HG02973 (cell line): ENCODE results near the gene FAM98A.
A peak's percentile ranks its signal among the peaks of the same experiment; 100 is the strongest.

Source experiments
- ATAC-seq: cut with Tn5 transposase; IDR thresholded peaks from one replicate; pipeline ENCODE4 v1.9.1; 2021; ENCODE audit warnings: moderate library complexity; ENCODE audit not compliant: unreplicated experiment

The FAM98A gene

DNA sequence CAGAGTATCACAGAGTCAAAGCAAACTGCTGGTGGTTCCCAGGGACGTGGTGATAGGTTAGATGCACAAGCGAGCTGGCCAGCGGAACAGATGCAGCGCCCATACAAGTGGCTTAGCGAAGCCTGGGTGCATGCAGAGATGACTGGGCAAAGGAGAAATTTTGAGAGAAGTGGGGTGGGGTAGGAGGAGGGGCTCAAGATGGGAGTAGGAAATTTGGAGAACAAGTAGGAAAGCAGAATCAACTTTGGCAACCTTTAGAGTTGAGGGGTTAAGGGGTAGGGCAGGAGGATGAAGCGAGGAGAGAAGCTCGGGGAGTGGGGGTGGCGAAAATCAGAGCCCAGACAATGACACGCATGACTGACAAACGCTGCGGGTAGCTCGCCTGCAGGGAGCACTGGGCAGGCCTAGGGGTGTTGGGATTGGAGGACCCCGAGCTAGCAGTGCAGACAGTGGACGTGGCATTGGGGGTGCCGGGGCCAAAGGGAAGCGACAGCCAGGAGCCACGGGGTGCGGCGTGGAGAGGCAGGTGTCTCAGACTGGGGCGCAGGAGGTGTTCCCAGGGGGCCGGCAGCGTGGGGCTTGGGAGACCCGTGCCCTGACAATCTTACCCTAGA, 431 bp downstream of the FAM98A start:
- ATAC-seq = peak; percentile 56

DNA sequence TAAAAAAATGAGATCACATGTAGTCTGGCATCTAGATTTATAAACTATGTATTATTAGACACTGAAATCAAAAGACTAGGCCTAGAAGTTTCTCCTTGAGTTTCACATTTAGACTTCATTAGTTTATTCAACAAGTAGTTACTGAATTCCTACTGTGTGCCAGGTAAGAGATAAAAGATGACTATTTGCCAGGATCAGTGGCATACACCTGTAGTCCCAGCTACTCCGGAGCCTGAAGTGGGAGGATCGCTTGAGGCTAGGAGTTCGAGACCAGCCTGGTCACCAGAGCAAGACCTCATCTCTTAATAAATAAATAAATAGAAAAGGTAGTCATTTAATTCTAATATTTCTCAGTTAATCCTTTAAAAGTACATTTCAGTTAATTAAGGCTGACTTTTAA, 2.1 kb downstream of the FAM98A start:
- ATAC-seq = no peak

DNA sequence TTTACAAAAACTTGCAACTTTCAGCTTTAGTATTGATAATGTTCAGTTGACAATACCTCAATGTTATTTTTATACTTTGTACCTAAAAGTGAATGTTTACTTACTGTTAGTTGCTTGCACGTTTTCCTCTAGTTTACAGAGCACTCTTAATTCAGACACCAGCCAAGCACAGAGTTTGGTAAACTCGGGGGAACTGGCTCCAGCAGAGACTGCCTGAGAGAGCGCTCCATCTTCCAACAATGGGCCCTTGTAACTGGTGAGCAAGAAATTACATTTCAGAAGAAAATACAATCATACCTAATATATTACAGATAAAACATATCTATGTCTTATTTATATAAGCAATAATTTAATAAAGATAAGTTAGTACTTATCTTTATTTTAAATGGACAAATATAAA, 3.7 kb downstream of the FAM98A start:
- ATAC-seq = no peak

DNA sequence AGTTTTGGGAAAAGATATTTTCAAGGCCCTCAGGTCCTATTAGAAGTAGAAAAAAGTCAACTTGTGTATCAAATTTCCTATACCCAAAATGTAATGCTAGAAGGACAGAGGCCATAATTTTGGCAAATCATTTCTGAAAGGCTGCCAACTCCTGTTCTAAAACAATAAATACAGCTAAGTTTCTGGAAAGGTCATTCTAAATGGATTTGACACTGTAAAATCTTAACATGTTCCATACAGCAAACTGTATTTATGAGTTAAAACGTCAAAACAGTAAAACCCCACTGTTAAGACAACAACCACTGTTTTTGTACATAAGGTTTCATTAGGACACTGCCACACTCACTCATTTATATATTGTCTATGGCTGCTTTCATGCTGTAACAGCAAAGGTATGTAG, 9.7 kb downstream of the FAM98A start:
- no peak for ATAC-seq

DNA sequence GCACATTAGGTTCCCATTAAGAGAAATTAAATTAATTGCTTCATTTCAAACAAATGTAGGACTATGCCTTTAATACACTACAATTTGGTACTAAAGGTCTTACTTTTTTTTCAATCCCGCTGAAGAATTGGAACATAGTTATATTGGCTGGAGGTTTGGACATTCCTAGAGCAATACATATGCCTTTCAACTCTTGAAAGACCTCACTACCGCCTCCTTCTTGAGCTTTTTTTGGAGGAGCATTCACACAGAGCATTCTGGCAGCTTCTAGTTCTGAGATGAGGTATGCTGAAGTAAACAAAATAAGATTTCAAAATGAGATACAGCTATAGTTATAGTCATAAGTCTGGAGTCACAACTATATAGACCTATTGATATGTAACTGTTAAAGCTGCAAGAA, 10.9 kb downstream of the FAM98A start:
- no peak for ATAC-seq

DNA sequence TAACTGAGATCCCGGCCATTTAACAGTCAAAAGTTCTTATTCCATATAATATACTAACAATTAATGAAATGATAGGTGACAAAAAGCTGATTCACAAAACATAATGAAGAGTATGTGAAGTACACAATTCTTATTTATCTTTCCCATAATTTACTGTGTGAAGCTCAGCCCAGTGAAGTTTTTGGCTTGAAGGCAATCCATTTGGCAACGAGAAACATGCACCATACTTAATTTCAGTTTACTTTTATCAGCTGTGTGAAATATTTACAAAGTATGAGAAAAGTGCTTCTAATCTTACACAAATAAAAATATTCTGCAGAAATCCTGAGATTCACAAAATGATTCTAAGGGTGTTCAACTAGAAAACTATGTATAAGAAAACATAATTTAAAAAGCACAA, 12.3 kb downstream of the FAM98A start:
- ATAC-seq = no peak

DNA sequence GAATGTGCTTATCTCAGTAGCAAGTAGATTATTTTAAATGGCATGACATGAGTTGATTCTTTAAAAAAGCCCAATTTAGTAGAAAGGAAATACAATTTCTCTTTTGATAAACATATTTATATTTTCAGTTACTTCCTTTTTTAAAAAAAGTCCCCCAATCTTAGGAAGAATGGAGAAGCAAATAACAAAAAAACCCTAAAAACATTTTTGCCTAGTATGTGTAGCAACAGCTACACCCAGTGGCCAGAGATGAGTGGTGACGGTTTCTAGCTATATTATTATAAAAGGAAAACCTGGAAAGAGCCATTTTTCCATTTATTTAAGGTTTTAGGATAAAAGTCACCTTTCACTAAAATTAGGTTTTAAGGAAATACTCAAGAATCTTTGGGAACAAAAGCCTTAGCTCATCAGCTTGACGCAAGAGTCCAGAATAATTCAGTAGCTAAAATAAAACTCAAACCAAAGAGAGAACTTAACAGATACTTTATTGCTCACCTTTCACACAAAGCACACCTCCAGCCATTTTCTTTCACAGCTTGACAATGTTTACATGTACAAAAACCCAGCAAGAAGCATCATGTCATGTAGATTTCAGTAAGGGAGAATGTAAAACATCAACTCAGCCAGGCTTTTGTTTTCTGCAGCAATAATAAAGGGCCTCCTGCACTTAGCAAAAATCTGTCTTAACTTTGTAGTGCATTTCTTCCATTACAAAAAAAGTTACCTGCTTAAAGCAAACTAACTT, 15.7 kb downstream of the FAM98A start:
- peak; percentile 55 for ATAC-seq

DNA sequence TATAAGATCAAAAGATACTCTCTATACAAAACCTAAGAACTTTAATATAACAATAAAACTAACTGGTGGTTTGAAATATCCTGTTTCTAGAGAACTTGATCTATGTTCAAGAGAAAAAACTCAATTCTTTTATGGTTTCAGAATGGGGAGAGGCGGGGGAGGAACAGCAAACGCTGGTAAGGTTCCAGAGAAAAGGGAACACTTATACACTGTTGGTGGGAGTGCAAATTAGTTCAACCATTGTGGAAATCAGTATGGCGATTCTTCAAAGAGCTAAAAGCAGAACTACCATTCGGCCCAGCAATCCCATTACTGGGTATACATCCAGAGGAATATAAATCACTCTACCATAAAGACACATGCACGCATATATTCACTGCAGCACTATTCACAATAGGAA, 17.2 kb downstream of the FAM98A start:
- no peak for ATAC-seq

DNA sequence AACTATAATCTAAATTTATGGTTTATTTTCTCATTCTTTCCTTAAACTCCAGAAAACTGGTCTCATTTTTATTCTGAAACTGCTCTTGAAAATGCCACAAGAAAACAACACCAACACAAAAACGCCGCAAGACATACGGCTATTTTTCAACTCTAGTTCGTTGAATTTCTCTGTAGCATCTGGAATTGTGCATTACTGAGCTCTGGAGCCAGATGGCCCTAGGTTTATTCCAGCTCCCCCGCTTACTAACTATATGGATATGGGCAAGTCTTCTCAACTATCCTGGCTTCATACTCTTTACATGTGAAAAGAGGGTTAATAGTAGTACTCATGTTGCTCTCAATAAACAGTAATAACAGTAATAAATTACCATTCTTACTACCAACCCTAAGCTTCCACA, 19.9 kb downstream of the FAM98A start:
- ATAC-seq = no peak

DNA sequence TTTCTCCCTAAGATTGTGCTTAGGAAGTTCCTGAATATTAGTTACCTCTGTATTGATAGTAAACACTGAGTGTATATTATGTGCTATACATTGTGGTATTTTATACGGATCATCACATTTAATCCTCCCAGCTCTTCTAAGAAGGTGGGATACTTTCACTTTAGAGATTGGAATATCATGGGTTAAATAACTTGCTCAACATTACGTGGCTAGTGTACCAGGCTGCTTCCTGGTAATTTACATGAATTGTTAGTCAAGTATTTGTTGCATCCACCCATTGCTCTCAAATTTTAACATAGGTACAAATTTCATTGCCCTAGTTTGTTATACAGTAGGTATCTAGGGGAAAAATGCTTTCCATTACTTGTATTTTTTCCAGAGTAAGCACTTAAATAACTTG, 21.4 kb downstream of the FAM98A start:
- ATAC-seq = no peak

DNA sequence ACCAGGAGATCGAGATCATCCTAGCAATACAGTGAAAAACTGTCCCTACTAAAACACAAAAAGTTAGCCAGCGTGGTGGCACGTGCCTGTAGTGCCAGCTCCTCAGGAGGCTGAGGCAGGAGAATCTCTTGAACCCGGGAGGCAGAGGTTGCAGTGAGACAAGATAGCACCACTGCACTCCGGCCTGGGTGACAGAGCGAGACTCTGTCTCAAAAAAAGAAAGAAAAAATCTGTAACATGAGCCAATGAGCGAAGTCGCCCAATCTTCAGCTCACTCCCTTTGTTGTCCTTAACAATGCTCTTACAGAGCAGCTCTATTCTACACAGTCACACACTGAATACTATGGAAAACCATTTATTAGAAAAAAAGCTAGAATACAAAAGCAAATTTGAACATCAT, 22.0 kb downstream of the FAM98A start:
- ATAC-seq = no peak

DNA sequence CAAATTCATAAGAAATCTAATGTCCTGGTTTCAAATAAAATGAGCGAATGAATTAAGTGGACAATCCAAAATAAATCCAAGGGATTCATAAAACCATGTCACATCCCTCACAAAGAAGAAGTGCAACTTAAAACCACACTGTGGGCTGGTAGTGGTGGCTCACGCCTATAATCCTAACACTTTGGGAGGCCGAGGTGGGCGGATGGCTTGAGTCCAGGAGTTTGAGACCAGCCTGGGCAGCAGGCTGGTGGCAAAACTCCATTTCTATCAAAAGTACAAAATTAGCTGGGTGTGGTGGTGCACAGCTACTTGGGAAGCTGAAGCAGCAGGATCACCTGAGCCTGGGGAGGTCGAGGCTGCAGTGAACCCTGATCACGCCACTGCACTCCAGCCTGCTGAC, 25.4 kb downstream of the FAM98A start:
- ATAC-seq = no peak

DNA sequence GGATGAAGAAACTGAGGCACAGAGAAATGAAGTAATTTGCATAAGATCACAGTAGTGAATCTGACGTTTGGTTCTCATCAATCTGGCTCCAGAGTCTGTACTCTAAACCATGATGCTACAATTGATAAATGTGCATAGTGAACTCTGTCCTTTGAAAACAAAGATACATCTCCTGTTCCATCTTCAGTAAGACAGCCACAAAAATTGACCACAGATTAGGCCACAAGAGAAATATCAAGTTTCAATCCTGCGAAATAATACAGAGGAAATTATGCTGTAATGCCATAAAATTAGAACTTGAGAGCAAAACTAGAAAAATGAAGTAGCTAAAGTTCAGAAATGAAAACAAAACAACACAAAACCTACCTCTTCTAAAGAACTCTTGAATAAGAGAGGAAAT, 28.4 kb downstream of the FAM98A start:
- no peak for ATAC-seq

DNA sequence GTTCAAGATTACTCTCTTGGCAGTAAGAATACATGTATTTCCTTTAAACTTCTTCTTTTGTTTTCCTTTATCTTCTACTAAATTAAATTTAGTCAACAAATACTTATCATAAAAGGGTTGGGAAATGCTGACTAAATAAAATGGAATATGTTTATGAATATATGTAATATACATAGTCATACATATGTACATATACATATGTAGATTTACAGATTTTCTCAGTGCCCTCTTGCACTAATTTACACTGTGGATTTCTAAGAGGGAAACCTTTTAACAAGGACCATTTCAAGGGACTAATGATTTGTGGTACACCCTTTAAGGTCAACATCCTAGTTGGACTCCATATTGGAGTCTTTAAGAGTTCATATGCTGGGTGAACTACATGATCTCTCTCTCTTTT, 37.2 kb downstream of the FAM98A start:
- ATAC-seq = no peak

DNA sequence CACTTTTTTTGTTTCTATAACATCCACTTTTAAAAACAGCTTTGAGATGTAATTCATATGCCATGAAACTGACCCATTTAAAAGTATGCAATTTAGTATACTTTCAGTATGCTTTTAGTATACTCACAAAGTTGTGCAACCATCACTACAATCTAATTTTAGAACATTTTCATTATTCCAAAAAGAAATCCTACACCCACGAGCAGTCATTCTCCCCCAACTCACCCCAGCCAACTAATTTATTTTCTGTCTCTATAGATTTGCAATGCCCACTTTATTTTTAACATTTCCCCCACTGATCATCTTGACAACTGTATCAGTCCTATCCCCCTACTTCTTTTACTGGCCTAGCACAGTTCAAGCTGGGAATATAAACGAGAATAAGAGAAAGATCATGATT, 39.1 kb downstream of the FAM98A start:
- ATAC-seq = no peak

DNA sequence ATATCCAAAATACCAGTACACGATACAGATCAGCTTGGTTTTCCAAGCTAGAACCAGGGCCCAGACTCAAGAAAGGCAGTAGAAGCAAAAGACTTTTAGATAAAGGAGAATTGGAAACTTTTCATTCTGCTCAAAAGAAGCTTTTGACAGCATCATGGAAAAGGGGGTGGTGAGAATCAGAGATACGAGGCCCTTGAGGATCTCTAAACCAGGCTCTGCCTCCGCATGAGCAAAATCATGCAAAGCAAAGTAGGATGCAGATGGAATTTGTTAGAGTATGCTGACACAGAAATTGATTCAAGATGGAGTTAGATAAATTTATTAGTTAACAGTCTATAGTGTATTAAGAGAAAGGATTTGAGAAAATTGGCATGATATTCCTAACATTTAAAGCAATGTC, 39.8 kb downstream of the FAM98A start:
- ATAC-seq = no peak

DNA sequence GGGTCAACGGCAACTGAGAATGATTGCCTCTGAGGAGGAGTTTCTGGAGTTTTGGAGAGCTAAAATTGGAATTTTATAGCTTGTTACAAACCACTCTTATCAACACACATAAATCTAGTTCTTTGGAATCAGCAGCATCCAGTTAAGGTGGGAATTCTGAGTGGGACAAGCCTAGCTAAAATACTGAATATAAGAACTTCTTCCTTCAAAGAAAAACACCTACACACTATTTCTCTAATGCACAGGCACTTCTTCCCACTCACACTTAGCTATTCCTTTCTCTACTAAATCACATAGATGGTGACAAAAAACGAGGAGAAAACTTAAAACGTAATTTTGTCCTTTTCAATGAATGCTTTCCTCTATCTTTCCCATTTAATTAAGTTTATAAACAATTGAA, 43.4 kb downstream of the FAM98A start:
- no peak for ATAC-seq

DNA sequence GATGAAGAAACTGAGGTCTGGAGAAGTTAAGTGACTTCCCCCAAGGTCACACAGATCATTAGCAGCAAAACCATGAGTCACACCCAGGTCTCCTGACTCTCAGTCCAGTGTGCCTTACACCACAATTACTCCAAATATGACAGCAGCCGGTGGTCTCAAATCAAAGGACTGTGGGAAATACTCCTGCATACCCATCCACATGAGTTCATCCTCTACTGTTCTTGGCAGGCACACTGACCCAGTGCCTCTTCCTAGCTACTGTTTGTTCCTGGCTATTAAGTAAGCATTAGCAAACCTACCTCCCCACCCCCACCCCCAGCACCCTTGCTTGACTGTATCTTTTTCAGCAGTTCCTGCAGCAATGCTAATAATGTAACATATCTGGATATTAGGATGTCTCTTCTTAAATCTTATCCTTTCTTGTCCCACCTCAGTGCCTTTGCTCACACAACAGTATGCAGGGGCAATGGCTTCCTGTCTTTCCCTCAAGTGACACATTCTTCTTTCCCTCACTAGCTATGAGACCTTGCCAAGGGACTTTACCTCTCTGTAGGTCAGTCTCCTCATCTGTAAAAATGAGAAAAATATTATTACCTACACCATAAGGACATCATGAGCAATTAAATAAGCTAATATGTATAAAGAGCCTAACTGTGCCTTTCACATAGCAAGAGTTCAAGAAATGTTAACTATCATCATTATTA, 46.2 kb downstream of the FAM98A start:
- no peak for ATAC-seq

DNA sequence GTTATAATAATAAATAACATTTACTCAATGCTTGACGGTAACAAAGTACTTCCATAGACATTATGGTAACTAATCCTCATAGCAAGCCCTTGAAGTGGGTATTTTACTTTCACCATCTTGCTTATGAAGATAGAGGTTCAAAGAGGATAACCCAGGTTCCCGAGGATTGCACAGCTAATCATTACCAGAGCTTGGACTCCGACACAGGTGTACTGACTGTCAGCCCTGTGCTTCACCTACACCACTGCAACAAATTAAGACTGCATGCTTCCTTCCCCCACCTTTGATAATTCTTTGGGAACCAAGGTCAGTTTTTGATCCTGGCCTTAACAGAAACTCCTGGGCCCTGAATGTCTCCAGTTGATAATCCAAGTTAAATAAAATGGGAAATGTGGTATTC, 48.9 kb downstream of the FAM98A start:
- ATAC-seq = no peak

DNA sequence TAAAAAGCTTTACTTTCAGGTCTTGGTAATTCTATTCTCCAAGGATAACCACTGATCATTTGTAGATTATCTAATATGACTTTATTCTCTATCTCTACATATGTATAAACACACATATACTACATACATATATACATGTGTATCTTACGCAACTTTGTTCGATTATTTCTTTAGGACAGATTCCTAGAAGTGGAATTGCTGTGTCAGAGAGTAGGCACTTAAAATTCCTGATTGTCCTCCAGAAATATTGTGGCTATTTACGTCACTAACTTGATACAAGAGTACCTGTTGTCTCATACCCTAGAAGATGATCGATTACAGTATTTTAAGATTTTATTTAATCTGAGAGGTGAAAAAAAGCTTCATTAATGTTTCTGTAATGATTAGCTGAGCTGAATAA, 57.9 kb downstream of the FAM98A start:
- ATAC-seq = no peak

DNA sequence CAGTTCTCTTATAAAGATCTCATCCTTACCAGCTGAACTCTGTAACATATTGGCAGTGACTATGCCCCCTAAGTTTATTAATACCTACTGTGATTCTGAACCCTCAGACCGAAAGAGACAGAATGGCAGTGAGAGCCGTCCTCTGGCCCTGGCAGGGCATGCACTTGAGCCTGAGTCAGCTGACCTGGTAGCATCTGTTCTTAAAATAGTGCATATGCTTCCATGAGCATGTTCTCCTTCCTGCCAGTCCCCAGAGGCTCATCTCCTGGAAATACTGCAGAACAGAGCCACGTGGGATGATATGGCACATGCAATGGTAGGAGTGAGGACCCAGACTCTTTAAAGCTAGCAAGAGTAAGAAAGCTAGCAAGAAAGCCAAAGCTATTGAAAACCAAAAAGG, 63.7 kb downstream of the FAM98A start:
- ATAC-seq = no peak
